ENCODE measurements around the gene HOGA1.

DNA sequence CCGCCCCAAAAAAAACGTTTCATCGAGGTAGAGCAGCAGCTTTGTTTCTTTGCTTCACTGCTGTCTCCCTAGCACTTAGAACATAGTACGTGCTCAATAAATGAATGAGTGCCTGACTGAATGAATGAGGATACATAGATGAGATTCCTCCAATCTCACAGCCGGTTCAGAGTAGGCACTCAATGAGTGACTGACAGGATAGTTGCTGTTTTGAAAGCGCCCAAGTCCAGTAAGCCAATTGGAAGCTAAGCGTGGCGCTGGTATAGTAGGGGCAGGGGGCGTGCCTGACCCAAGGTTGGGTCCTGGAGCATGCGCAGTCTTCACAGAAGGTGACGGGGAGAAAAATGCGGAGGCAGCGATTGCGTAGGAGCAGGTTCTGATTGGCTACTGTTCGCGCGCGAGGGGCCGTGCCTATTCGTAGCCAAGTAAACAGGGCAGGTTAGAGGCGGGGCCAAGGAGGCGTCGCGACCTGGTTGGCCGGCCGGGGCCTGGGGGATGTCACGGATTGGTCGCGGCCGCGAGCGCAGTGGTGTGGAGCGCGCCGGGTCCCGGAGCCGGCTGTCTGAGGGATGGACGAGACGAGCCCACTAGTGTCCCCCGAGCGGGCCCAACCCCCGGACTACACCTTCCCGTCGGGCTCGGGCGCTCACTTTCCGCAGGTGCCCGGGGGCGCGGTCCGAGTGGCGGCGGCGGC, 56.1 kb downstream of the HOGA1 start, which contains the start of gene PI4K2A:
- TF ChIP-seq, protein P1, sequence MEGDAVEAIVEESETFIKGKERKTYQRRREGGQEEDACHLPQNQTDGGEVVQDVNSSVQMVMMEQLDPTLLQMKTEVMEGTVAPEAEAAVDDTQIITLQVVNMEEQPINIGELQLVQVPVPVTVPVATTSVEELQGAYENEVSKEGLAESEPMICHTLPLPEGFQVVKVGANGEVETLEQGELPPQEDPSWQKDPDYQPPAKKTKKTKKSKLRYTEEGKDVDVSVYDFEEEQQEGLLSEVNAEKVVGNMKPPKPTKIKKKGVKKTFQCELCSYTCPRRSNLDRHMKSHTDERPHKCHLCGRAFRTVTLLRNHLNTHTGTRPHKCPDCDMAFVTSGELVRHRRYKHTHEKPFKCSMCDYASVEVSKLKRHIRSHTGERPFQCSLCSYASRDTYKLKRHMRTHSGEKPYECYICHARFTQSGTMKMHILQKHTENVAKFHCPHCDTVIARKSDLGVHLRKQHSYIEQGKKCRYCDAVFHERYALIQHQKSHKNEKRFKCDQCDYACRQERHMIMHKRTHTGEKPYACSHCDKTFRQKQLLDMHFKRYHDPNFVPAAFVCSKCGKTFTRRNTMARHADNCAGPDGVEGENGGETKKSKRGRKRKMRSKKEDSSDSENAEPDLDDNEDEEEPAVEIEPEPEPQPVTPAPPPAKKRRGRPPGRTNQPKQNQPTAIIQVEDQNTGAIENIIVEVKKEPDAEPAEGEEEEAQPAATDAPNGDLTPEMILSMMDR (conservative IDR thresholded peaks at IDR 0.05 in 1 of 2, IDR thresholded peaks at IDR 0.05 in 1 of 2; ENCODE audit: low read depth in 1 of 2, low read length in 2 of 2): no peak
- TF ChIP-seq EZH2 (IDR thresholded peaks at IDR 0.05; ENCODE audit: low read length, missing control alignments): no peak
